Stimulated activated CD8-positive, alpha-beta memory T cell treated with anti-CD3 and anti-CD28 coated beads, Interleukin-7, amount 100 ng/mL, for 4 hours (primary cell): ENCODE data around the gene DMRT2.

Experiments
- DNase-seq, 2 donors: peaks; one replicate each; pipeline ENCODE4 v3.0.0-alpha.2; 2020; ENCODE audit warnings: low read depth in 2 of 2

The DMRT2 gene

GRCh38 chr9:1050125-1050895, at the start of gene DMRT2:
Gene DMRT2, plus strand, starts transcription at chr9:1050357. Its CDS starts 1,257 bp downstream, at chr9:1051614.
- DNase-seq: no peak

GRCh38 chr9:1001838-1002237, 48.3 kb upstream of the DMRT2 start:
- no peak for DNase-seq

GRCh38 chr9:1002678-1003077, 47.5 kb upstream of the DMRT2 start:
- no peak for DNase-seq

- DNase-seq: no peak
These were observed 45.0 kb upstream of the DMRT2 start for GRCh38 chr9:1005043-1005667.

- no peak for DNase-seq
These were observed 42.8 kb upstream of the DMRT2 start for GRCh38 chr9:1007312-1007711.

- DNase-seq: no peak
These were observed 41.9 kb upstream of the DMRT2 start for GRCh38 chr9:1008216-1008615.

GRCh38 chr9:1009101-1009707, 41.0 kb upstream of the DMRT2 start:
- DNase-seq: peak; percentile 28 to 38

GRCh38 chr9:1013021-1013420, 37.1 kb upstream of the DMRT2 start:
- no peak for DNase-seq

- DNase-seq: no peak
These were observed 35.9 kb upstream of the DMRT2 start for GRCh38 chr9:1014225-1014624.

- no peak for DNase-seq
These were observed 35.5 kb upstream of the DMRT2 start for GRCh38 chr9:1014640-1015039.

- DNase-seq: no peak
These were observed 32.0 kb upstream of the DMRT2 start for GRCh38 chr9:1018121-1018520.

GRCh38 chr9:1024112-1024511, 26.0 kb upstream of the DMRT2 start:
- no peak for DNase-seq

GRCh38 chr9:1025131-1025530, 25.0 kb upstream of the DMRT2 start:
- no peak for DNase-seq

GRCh38 chr9:1026219-1026618, 23.9 kb upstream of the DMRT2 start:
- DNase-seq: no peak

- DNase-seq: no peak
These were observed 21.5 kb upstream of the DMRT2 start for GRCh38 chr9:1028501-1029190.

- no peak for DNase-seq
These were observed 18.1 kb upstream of the DMRT2 start for GRCh38 chr9:1031951-1032601.

GRCh38 chr9:1034271-1034670, 15.9 kb upstream of the DMRT2 start:
- no peak for DNase-seq

GRCh38 chr9:1039589-1039988, 10.6 kb upstream of the DMRT2 start:
- no peak for DNase-seq

- no peak for DNase-seq
These were observed 7.7 kb upstream of the DMRT2 start for GRCh38 chr9:1042466-1042865.

GRCh38 chr9:1044643-1045042, 5.5 kb upstream of the DMRT2 start:
- no peak for DNase-seq

- DNase-seq: no peak
These were observed 3.3 kb upstream of the DMRT2 start for GRCh38 chr9:1046639-1047572.
